ENCODE data around the gene TNIP2.
"Not testable (repeated sequence)": the region's sequence is repeated elsewhere in the genome, so short reads cannot be mapped to it uniquely, and the experiment has no call there.

TNIP2 gene

GRCh38 chr4:2771264-2771663, 15.1 kb upstream of the TNIP2 start:
- in situ Hi-C loops (cut with MboI; ENCODE audit: low sequenced_read_pairs), result no loop called here

- in situ Hi-C loops (cut with MboI; ENCODE audit: low sequenced_read_pairs), result no loop called here
Observed at GRCh38 chr4:2768921-2769336, 12.8 kb upstream of the TNIP2 start.

DNA sequence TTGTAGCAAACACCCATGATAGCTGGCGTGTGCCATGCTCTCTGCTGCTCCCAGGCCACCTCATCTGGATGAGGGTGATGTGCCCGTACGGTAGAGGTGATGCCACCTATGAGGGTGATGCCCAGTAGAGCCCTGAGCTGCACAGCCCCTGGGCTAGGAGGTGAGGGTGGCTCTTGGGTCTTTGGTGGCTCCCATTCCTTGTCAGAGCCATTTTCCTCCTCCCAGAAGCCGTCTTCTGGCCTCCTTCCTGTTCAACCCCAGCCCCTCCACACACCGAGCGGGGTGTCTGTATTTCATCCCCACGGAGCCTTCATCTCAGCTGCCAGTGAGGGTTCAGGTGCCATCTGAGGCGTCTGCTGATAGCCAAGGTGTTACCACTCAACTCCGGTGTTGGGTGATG, 12.0 kb upstream of the TNIP2 start:
- in situ Hi-C loops (cut with MboI; ENCODE audit: low sequenced_read_pairs), result no loop called here

DNA sequence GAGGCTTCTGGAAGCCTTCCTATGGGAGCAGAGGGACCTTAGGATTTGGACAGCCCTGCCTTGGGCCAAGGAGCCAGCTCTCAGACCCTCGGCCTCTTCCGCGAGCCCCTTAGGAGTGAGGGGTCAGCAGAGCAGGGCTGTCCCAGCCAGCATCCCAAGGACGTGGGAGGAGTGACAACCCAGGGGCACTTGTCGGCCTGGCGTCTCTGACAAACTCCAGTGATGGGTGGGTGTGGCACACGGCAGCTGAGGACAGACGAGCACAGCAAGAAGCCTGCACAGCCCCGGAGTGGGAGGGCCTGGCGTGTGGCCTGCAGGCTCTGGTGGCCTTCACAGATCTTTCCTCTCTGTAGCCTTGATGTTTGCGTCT, 11.6 kb upstream of the TNIP2 start:
- in situ Hi-C loops (cut with MboI; ENCODE audit: low sequenced_read_pairs), result no loop called here

DNA sequence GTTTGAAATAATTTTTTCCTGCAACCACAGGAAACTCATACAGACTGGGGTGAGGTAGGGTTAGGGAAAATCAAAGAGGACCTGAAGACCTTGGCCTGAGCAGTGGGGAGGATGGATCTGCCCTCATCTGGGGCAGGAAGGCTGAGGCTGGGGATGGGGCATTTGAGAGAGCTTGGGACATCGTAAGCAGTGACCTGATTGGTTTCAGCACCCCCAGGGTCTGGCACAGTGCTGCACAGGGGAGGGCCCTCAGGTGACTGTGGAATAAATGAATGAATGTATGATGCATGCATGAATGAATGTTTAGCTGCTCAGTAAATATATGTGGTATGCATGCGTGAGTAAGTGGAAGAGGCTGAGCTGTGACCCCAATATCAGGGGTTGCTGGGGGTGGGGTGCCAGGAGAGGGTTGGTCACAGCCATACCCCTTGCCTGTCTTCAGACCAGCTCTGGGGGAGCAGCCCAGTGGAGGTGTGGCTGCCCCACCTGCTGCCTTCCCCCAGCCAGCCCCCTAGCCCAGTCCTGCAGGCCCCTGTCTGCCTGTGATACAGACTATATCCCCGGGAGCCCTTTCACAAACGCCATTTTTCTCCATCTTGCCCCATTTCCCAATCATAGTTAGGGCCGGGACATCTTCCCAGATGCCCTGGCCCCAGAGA, 11.0 kb upstream of the TNIP2 start:
- in situ Hi-C loops (cut with MboI; ENCODE audit: low sequenced_read_pairs), result no loop called here

DNA sequence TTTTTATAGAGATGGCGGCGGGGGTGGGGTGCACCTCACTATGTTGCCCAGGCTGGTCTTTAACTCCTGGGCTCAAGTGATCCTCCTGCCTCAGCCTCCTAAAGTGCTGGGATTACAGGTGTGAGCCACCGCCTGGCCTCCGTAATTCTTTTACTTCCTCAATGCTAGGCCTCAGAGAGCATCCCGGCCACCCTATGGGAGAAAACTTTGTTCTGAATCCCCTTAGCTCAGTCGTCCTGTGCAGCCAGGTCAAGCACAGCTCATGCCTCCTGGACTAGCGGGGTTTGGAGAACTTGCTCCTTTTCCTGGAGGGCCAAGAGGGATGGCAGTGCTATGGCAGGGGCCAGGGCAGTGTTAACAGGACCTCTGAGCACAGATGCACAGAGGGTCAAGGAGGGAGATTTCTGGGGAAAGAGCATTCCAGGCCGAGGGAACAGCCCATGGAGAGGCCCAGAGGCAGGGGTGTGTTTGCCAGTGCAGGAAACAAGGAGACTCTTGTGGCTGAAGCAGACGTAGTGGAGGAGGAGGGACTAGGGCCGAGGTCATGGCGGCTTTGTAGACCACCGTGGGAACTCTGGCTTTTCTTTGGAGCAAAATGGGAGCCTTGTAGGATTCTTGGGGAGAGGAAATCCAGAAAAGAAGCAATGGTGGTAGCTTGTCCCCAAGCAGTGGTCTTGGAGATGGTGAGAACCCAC, 9.8 kb upstream of the TNIP2 start:
- in situ Hi-C loops (cut with MboI; ENCODE audit: low sequenced_read_pairs), result no loop called here

DNA sequence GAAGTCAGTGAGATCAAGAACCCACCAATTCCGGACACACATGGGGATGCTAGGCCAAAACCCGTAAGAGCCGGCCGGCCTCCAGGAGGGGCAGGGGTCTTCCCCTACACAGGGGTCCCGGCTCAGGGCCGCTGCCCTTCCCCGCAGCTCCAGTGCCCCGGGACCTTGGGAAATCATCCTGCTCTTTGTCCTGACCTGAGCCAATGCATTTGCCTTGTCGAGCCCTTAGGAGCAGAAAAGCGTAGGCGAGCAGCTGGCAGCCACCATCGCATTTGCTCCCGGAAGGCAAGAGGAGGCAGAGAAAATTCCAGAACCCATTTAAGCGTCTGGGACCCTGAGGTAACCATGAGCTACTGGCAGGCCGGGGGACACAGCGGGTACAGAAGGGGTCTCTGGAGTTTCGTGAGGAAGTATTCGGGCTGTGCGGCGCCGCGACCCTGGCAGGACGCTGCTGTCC, 7.4 kb upstream of the TNIP2 start:
- in situ Hi-C loops (cut with MboI; ENCODE audit: low sequenced_read_pairs), result no loop called here

- in situ Hi-C loops (cut with MboI; ENCODE audit: low sequenced_read_pairs), result not testable (repeated sequence)
Observed at GRCh38 chr4:2762486-2763370, 6.6 kb upstream of the TNIP2 start.

DNA sequence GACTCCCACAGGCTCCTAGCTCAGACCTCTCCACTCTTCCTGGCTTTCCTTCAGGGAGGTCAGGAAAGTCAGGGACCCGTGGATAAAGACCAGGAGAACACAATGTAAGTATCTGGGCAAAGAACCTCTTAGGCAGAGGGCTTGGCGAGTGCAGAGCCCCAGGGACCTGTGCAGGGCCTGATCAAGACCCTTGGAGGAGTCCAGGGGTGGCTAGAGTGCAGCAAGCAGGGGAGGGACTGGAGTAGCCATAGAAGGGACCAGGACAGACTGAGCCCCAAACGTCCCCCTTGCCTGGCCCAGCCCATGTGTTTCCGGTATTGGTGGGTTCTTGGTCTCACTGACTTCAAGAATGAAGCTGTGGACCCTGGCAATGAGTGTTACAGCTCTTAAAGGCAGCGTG, 5.9 kb upstream of the TNIP2 start:
- in situ Hi-C loops (cut with MboI; ENCODE audit: low sequenced_read_pairs), result no loop called here

DNA sequence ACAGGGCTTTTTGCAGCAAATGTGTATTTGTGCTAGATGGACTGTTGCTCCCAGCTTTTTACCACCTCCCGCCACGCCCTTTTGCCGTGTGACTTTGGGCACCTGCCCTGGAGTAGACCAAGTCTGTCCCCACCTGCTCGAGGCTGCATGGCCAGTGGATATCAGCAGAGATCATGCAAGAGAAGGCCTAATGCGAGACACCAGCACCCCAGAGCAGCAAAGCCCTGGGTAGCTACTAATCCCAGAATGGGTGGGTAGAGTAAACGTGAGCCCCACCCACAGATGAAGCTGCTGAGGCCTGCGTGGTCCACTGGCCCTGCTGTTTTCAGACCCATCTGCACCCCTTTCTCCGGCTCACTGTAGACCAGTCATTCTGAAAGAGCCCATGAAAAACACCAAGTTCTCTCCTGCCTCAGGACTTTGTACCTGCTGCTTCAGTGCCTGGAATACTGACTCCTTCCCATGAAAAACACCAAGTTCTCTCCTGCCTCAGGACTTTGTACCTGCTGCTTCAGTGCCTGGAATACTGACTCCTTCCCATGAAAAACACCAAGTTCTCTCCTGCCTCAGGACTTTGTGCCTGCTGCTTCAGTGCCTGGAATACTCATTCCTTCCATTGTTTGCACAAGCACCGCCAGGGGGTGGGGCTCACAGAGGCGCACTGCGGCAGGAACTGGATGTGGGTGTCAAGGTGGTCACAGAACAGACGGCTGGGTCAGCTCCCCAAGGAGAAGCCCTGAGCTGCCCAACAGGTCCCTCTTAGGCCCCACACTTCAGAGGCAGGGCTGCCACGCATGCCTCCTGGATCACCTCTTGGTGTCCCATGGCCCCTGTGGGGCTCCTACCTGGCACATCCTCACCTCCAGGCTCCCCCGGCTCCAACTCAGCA, 5.1 kb upstream of the TNIP2 start:
- in situ Hi-C loops (cut with MboI; ENCODE audit: low sequenced_read_pairs), result no loop called here

DNA sequence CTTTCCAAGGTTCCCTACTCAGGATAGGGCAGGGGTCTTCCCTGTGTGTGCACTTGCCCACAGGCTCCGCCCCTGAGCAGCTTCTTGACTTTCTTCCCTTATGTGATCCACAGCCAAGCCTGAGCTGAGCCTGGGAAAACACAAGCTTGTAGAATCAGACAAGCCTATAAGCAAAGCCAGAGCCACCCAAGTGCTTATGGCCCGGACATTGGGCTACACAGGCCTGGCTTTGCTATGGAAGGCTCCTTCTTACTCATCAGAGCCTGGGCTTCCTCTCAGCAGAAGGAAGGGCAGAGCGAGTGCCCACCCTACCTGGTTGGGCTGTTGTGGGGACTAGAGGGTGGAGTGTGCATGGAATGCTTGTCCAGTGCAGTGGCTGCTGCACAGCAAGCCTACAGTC, 1.3 kb upstream of the TNIP2 start:
- in situ Hi-C loops (cut with MboI; ENCODE audit: low sequenced_read_pairs), result no loop called here

DNA sequence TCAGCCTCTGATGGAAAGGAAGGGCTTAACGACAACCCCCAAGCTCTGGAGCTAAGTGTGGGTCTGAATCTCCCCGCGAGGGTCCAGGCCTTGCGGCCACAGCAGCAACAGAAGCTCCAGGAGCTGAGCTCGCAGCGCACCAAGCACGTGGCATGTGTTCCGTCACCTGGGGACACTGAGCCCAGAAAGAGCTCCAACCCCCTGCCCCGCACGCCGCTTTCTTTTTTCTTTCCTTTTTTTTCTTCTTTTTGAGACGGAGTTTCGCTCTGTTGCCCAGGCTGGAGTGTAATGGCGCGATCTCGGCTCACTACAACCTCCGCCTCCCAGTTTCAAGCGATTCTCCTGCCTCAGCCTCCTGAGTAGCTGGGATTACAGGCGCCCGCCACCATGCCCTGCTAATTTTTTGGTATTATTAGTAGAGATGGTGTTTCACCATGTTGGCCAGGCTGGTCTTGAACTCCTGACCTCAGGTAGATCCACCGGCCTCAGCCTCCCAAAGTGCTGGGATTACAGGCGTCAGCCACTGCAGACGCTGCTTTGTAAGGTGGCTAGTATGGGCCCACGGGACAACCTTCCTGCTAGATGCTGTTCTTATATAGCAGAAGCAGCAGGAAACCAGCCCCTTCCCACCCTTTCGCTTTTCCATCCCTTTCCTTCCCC, 685 bp upstream of the TNIP2 start:
- in situ Hi-C loops (cut with MboI; ENCODE audit: low sequenced_read_pairs), result no loop called here

- in situ Hi-C loops (cut with MboI; ENCODE audit: low sequenced_read_pairs), result no loop called here
Observed at GRCh38 chr4:2754848-2755819, 1.0 kb downstream of the TNIP2 start.

DNA sequence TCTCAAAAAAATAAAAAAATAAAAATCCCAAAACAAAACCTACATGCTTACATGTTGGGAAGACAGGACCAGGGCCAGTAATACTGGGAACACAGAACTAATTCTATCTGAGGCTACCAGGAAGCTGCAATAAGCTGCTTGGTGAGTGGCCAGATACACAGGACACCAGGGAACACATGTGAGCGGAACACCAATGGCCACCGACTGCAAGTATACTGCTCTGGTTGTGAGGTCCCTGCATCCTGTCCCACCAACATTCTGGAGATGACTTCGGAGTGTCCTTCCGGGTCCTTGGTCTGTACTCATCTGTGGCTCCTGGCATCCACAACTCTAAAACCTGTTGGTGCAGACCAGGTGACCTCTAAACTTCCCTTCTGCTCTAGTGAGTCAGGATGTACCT, 2.7 kb downstream of the TNIP2 start:
- in situ Hi-C loops (cut with MboI; ENCODE audit: low sequenced_read_pairs), result no loop called here

- in situ Hi-C loops (cut with MboI; ENCODE audit: low sequenced_read_pairs), result no loop called here
Observed at GRCh38 chr4:2750719-2751605, 5.2 kb downstream of the TNIP2 start.

- in situ Hi-C loops (cut with MboI; ENCODE audit: low sequenced_read_pairs), result no loop called here
Observed at GRCh38 chr4:2746891-2747695, 9.0 kb downstream of the TNIP2 start.

Data from HL-60/S4 treated with retinoic acid at 250 ng/mL for 4 days and 3 days (cell line).